Vagina (tissue), 2 donors: ENCODE measurements around the gene EIF5B. TPM values are rescaled to one million over a fixed set of nuclear protein-coding genes. Genes with fewer than 3 reads are reported as not detected.
A peak's percentile ranks its signal among the peaks of the same experiment; 100 is the strongest.
"Not testable (repeated sequence)": the region's sequence is repeated elsewhere in the genome, so short reads cannot be mapped to it uniquely, and the experiment has no call there.

Experiments
- DNase-seq, 2 donors: peaks; one replicate each; pipeline ENCODE4 v3.0.0-alpha.2; 2017; ENCODE audit errors: extremely low spot score in 2 of 2
- H3K27ac ChIP-seq: fragments of 200-600 bp; sonication (generic); one replicate; pipeline ENCODE4 v1.5.1; 2019
- H3K27me3 ChIP-seq: fragments of 200-600 bp; sonication (generic); one replicate; pipeline ENCODE4 v1.5.1; 2019
- H3K36me3 ChIP-seq, 2 donors: fragments of 200-600 bp; sonication (generic); one replicate each; pipeline ENCODE4 v1.5.1; 2017 to 2019
- H3K4me1 ChIP-seq: fragments of 200-600 bp; sonication (generic); one replicate; pipeline ENCODE4 v1.5.1; 2019
- H3K4me3 ChIP-seq, 2 donors: fragments of 200-600 bp; sonication (generic); 1 replicate in 1 of 2; 2 replicates in 1 of 2; pipeline ENCODE4 v1.5.1; 2016 to 2019
- H3K9me3 ChIP-seq: fragments of 200-600 bp; sonication (generic); one replicate; pipeline ENCODE4 v1.5.1; 2019
- POLR2A ChIP-seq, 2 donors: fragments of 450-650 bp; IDR thresholded peaks; one replicate each; pipeline ENCODE4 v1.6.1; 2017; ENCODE audit warnings: antibody characterized with exemption in 2 of 2, mild to moderate bottlenecking in 2 of 2, moderate library complexity in 2 of 2
- POLR2AphosphoS5 ChIP-seq, 2 donors: sonication (generic); formaldehyde crosslinking; IDR thresholded peaks; one replicate each; pipeline ENCODE4 v1.9.0; 2017; ENCODE audit warnings: antibody characterized with exemption in 2 of 2, mild to moderate bottlenecking in 2 of 2, low read depth in 1 of 2; ENCODE audit not compliant: insufficient read depth in 1 of 2
- intact Hi-C: fragments of 100-400 bp; cut with DNase I; formaldehyde crosslinking; loops from one replicate; pipeline ENCODE4 v1.15.1; 2023
- total RNA-seq: library from RNA; depleted of rRNA; stranded (reverse); fragments of >200 nt; gene quantifications from one replicate; pipeline ENCODE4 v1.2.3, GENCODE V29; 2016
- TF ChIP-seq, protein P1 (sequence below), 3 experiments: fragments of 450-650 bp in 2 of 3; fragments of 200-600 bp in 1 of 3; sonication (generic) in 1 of 3; IDR thresholded peaks; one replicate each; pipeline ENCODE4 v1.5.1; 2017 to 2019; ENCODE audit warnings: antibody characterized with exemption in 3 of 3, mild to moderate bottlenecking in 2 of 3, moderate library complexity in 2 of 3

EIF5B gene
- total RNA-seq, 1 donor from 2014 or later, result 31.2 TPM

DNA sequence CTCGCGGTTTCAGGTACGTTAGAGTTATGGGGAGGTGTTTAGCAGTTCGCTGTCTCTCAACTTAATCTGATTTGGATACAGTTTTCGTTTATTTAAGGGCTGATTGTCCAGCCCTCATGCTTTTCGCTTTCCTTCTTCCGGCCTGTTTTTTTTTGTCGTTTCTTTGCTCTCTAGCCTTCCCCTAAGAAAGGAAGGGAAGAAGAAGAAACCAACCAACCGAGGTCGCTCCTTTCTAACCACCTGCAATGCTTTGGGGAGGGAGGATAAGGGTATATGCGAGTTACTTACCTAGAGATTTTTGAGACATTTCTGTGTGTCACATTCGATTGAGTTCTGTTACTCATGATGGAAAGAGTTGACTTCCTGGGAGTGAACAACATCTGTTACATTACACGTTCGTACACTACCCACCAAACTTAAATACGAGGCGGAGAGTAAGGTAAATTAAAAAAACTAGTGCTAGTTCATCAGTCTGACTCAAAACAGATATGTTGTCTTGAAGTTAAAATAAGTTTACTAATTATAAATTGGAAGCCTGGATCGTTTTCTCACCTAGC lies 918 bp downstream of the EIF5B start:
- H3K27ac ChIP-seq, result peak overlapping the region; percentile 91

DNA sequence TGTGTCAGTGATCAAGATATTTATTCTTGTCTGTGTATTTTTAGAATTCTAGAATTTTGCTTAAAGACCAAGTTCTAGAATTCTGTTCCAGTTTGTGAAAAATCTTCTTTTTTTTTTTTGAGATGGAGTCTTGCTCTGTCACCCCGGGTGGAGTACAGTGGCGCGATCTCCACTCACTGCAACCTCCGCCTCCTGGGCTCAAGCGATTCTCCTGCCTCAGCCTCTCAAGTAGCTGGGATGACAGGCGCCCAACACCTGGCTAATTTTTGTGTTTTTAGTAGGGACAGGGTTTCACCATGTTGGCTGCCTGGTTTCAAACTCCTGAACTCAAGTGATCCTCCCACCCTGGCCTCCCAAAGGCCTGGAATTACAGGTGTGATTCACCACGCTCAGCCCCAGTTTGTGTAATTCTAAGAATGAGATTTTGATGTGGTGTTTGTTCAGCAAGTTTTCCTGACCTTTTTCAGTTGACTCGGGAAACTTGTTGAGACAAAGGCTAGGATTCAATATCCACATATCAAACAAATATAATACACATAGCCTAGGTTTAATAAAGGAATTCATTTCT lies 3.6 kb downstream of the EIF5B start:
- no peaks in the 10 kb centered on the region for H3K9me3 ChIP-seq
- H3K4me1 ChIP-seq, result peaks cover 18% of the 10 kb centered on the region
- intact Hi-C loops, result loop anchor here (10.0 kb wide), 1 partner anchor 144 kb away; no protein-coding TSS in a partner anchor
- DNase-seq, result no peak
- no peaks in the 10 kb centered on the region for H3K36me3 ChIP-seq
- no peak for TF ChIP-seq POLR2AphosphoS5 (IDR thresholded peaks at IDR 0.05; ENCODE audit: insufficient read depth in 1 of 2, low read depth in 1 of 2)
- no peak for TF ChIP-seq POLR2A (IDR thresholded peaks at IDR 0.05)
- TF ChIP-seq, protein P1, sequence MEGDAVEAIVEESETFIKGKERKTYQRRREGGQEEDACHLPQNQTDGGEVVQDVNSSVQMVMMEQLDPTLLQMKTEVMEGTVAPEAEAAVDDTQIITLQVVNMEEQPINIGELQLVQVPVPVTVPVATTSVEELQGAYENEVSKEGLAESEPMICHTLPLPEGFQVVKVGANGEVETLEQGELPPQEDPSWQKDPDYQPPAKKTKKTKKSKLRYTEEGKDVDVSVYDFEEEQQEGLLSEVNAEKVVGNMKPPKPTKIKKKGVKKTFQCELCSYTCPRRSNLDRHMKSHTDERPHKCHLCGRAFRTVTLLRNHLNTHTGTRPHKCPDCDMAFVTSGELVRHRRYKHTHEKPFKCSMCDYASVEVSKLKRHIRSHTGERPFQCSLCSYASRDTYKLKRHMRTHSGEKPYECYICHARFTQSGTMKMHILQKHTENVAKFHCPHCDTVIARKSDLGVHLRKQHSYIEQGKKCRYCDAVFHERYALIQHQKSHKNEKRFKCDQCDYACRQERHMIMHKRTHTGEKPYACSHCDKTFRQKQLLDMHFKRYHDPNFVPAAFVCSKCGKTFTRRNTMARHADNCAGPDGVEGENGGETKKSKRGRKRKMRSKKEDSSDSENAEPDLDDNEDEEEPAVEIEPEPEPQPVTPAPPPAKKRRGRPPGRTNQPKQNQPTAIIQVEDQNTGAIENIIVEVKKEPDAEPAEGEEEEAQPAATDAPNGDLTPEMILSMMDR (IDR thresholded peaks at IDR 0.05), result no peak
- H3K27ac ChIP-seq, result no peak overlapping the region
- no peak overlapping the region for H3K4me3 ChIP-seq
- no peaks in the 10 kb centered on the region for H3K27me3 ChIP-seq

More for the DNA sequence above, 918 bp downstream of the EIF5B start:
- H3K4me3 ChIP-seq, result peak overlapping the region; percentile 78 to 97
- no peaks in the 10 kb centered on the region for H3K9me3 ChIP-seq
- H3K36me3 ChIP-seq, result peaks cover 0 to 1% of the 10 kb centered on the region in 2 donors
- intact Hi-C loops, result no loop called here
- DNase-seq, result no peak
- TF ChIP-seq, protein P1 (IDR thresholded peaks at IDR 0.05), result no peak
- TF ChIP-seq POLR2A (IDR thresholded peaks at IDR 0.05), result no peak
- TF ChIP-seq POLR2AphosphoS5 (IDR thresholded peaks at IDR 0.05; ENCODE audit: insufficient read depth in 1 of 2, low read depth in 1 of 2), result no peak
- no peaks in the 10 kb centered on the region for H3K27me3 ChIP-seq
- H3K4me1 ChIP-seq, result peaks cover 34% of the 10 kb centered on the region

DNA sequence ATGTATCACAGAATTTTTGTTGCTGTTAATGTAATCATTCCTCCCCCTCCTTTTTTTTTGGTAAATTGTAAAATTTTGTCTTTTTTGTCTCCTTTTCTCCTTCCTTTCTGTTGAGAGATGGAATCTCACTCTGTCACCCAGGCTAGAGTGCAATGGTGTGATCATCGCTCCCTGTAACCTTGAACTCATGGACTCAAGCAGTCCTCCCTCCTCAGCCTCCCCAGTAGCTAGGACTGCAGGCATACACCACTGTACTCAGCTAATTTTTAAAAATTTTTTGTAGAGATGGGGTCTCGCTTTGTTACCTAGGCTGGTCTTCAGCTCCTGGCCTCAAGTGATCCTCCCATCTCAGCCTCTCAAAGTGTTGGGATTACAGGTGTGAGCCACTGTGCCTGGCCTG lies 5.3 kb downstream of the EIF5B start:
- DNase-seq, result no peak
- no peak overlapping the region for H3K4me3 ChIP-seq
- no peaks in the 10 kb centered on the region for H3K36me3 ChIP-seq
- H3K9me3 ChIP-seq, result no peaks in the 10 kb centered on the region
- no peak overlapping the region for H3K27ac ChIP-seq
- intact Hi-C loops, result loop anchor here (10.0 kb wide), 1 partner anchor 142 kb away; no protein-coding TSS in a partner anchor
- peaks cover 25% of the 10 kb centered on the region for H3K4me1 ChIP-seq
- H3K27me3 ChIP-seq, result no peaks in the 10 kb centered on the region
- TF ChIP-seq, protein P1 (IDR thresholded peaks at IDR 0.05), result no peak
- TF ChIP-seq POLR2A (IDR thresholded peaks at IDR 0.05) (no peak), POLR2AphosphoS5 (IDR thresholded peaks at IDR 0.05; ENCODE audit: insufficient read depth in 1 of 2, low read depth in 1 of 2) (no peak)

DNA sequence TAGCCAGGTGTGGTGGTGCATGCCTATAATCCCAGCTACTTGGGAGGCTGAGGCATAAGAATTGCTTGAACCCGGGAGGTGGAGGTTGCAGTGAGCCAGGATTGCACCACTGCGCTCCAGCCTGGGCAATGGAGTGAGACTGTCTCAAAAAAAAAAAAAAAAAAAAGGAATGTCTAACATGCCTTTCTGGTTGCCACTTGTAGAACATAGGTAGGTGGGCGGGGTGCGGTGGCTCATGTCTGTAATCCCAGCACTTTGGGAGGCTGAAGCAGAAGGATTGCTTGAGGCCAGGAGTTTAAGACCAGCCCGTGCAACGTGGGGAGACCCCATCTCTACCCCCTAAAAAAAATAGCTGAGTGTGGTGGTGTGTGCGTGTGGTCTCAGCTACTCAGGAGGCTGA lies 8.3 kb downstream of the EIF5B start:
- peaks cover 15% of the 10 kb centered on the region for H3K4me1 ChIP-seq
- H3K36me3 ChIP-seq, H3K4me3 ChIP-seq, DNase-seq, H3K9me3 ChIP-seq, H3K27ac ChIP-seq, H3K27me3 ChIP-seq: not testable (repeated sequence)
- intact Hi-C loops, result loop anchor here (10.0 kb wide), 1 partner anchor 139 kb away; no protein-coding TSS in a partner anchor

DNA sequence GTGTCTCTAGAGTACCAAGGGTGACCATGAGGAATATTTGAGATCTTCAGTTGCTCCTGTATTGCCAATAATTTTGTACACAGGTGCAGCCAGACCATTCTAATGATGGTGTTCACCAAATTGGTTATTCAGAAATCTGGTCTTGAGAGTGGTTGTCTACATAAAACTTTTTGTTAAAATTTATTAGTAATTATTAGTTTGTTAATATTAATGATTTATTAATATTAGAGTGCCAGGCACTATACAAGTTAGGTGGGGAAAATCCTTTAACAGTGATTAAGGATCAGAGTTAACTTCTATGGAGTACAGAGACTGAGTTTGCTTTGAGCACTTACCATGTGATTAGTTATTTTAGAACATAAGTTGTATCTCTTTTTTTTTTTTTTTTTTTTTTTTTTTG lies 9.0 kb downstream of the EIF5B start:
- Histone ChIP-seq H3K27me3 (no peaks in the 10 kb centered on the region), H3K27ac (no peak overlapping the region), H3K4me1 (peaks cover 15% of the 10 kb centered on the region), H3K36me3 (no peaks in the 10 kb centered on the region), H3K4me3 (no peak overlapping the region), H3K9me3 (no peaks in the 10 kb centered on the region)
- TF ChIP-seq POLR2AphosphoS5 (IDR thresholded peaks at IDR 0.05; ENCODE audit: insufficient read depth in 1 of 2, low read depth in 1 of 2) (no peak), POLR2A (IDR thresholded peaks at IDR 0.05) (no peak)
- TF ChIP-seq, protein P1 (IDR thresholded peaks at IDR 0.05), result no peak
- intact Hi-C loops, result loop anchor here (10.0 kb wide), 1 partner anchor 139 kb away; no protein-coding TSS in a partner anchor
- no peak for DNase-seq
